GM12878 (cell line): ENCODE data around the gene MAST1. TPM values are rescaled to one million over a fixed set of nuclear protein-coding genes. Genes with fewer than 3 reads are reported as not detected.

Source experiments
- ATAC-seq: fragments of 200-7000 bp; cut with Tn5 transposase; 3 replicates; pipeline ENCODE4 v1.9.1; 2020; ENCODE audit warnings: mild to moderate bottlenecking, moderate library complexity
- BruUV-seq: library from RNA; stranded (reverse); fragments of 400-500 nt; replicated peaks from 2 replicates; lab custom pipeline; 2021; lab: Mats Ljungman, UMichigan
- CTCF ChIA-PET: fragments of 300-600 bp; sonication (Branson Sonifier 250); formaldehyde crosslinking; extraction: SDS; loops from one replicate; lab custom pipeline; 2021; ENCODE audit warnings: inconsistent platforms; lab: Yijun Ruan, JAX
- POLR2A ChIA-PET: fragments of 350-600 bp; formaldehyde crosslinking; extraction: SDS; loops from one replicate; lab custom pipeline; 2021; ENCODE audit warnings: inconsistent platforms; lab: Charles Lee
- RAD21 ChIA-PET: fragments of 300-600 bp; sonication (Branson Sonifier 250); formaldehyde crosslinking; loops from one replicate; lab custom pipeline; 2023; ENCODE audit warnings: antibody characterized with exemption; ENCODE audit not compliant: unreplicated experiment; lab: Charles Lee
- SMC1A ChIA-PET: fragments of 300-600 bp; sonication (Branson Sonifier 250); formaldehyde crosslinking; loops from one replicate; lab custom pipeline; 2023; ENCODE audit not compliant: unreplicated experiment, uncharacterized antibody; lab: Charles Lee
- DNase-seq: peaks from one replicate; pipeline ENCODE4 v3.0.0-alpha.2; 2011; ENCODE audit warnings: low read depth, low spot score
- FAIRE-seq: peaks from 3 replicates; lab custom pipeline; 2011; peaks lifted over from hg19 to GRCh38; lab: Jason Lieb, UNC
- H2AFZ ChIP-seq: 2 replicates; pipeline ENCODE4 v1.6.0; 2011; ENCODE audit warnings: low read depth, low read length, control low read depth; ENCODE audit not compliant: control insufficient read depth
- H3K27ac ChIP-seq: 2 replicates; pipeline ENCODE4 v1.5.1; 2011; ENCODE audit warnings: control low read depth; ENCODE audit not compliant: control insufficient read depth, insufficient read depth
- H3K27me3 ChIP-seq, 2 experiments: replicated peaks in 1 of 2; 2 replicates each; pipeline versions ENCODE4 v1.6.0 to v1.6.1; 2011; ENCODE audit warnings: low read length in 1 of 2; ENCODE audit not compliant: control insufficient read depth in 2 of 2, insufficient read depth in 2 of 2
- H3K36me3 ChIP-seq, 2 experiments: 2 replicates each; pipeline ENCODE4 v1.5.1; 2011; ENCODE audit warnings: low read length in 1 of 2; ENCODE audit not compliant: control insufficient read depth in 2 of 2, insufficient read depth in 2 of 2
- H3K4me1 ChIP-seq: 2 replicates; pipeline ENCODE4 v1.6.1; 2011; ENCODE audit warnings: mild to moderate bottlenecking, low read length, moderate library complexity, mixed read lengths; ENCODE audit not compliant: control insufficient read depth, insufficient read depth
- H3K4me2 ChIP-seq: 2 replicates; pipeline ENCODE4 v1.6.0; 2011; ENCODE audit warnings: control low read depth; ENCODE audit not compliant: control insufficient read depth, insufficient read depth
- H3K4me3 ChIP-seq: fragments of 200-600 bp; sonication (generic); 2 replicates; pipeline ENCODE4 v1.5.1; 2016
- H3K79me2 ChIP-seq: 2 replicates; pipeline ENCODE4 v1.6.0; 2011; ENCODE audit warnings: low read length; ENCODE audit not compliant: control insufficient read depth, insufficient read depth
- H3K9ac ChIP-seq: 2 replicates; pipeline ENCODE4 v1.8.0; 2011; ENCODE audit warnings: low read length, control low read depth, mixed read lengths; ENCODE audit not compliant: control insufficient read depth, insufficient read depth
- H3K9me3 ChIP-seq: replicated peaks from 3 replicates; pipeline ENCODE4 v1.5.1; 2011; ENCODE audit warnings: mild to moderate bottlenecking, low read length; ENCODE audit not compliant: control insufficient read depth, insufficient read depth
- H4K20me1 ChIP-seq: 2 replicates; pipeline ENCODE4 v1.6.0; 2011; ENCODE audit not compliant: control insufficient read depth, insufficient read depth
- EZH2 ChIP-seq: IDR thresholded peaks from 2 replicates; pipeline ENCODE4 v1.6.1; 2012; ENCODE audit warnings: low read depth, mild to moderate bottlenecking, control low read depth, inconsistent platforms, low read length, borderline replicate concordance; ENCODE audit not compliant: control insufficient read depth
- HDGF ChIP-seq: fragments of 450-650 bp; IDR thresholded peaks from 2 replicates; pipeline ENCODE4 v1.6.1; 2016; ENCODE audit warnings: antibody characterized with exemption
- IKZF2 ChIP-seq, 2 experiments: fragments of 450-650 bp; IDR thresholded peaks; 2 replicates each; pipeline ENCODE4 v1.6.1; 2017; ENCODE audit warnings: mild to moderate bottlenecking in 2 of 2, moderate library complexity in 2 of 2
- NKRF ChIP-seq: fragments of 450-650 bp; conservative IDR thresholded peaks from 2 replicates; pipeline ENCODE4 v1.6.1; 2017; ENCODE audit warnings: mild to moderate bottlenecking, moderate library complexity
- RB1 ChIP-seq: fragments of 450-650 bp; formaldehyde crosslinking; IDR thresholded peaks from 2 replicates; pipeline ENCODE4 v1.6.1; 2017; ENCODE audit warnings: mild to moderate bottlenecking, borderline replicate concordance
- RELA ChIP-seq: fragments of 450-650 bp; IDR thresholded peaks from 2 replicates; pipeline ENCODE4 v1.8.0; 2014; ENCODE audit warnings: borderline replicate concordance; ENCODE audit not compliant: partially characterized antibody
- RFX5 ChIP-seq: IDR thresholded peaks from 2 replicates; pipeline ENCODE4 v1.6.1; 2011; ENCODE audit warnings: low read depth, low read length, improper control_type of control experiment
- TAF1 ChIP-seq: IDR thresholded peaks from 2 replicates; pipeline ENCODE4 v1.6.1; 2011; ENCODE audit warnings: mild to moderate bottlenecking, low read depth, low read length, borderline replicate concordance
- USF2 ChIP-seq: IDR thresholded peaks from 2 replicates; pipeline ENCODE4 v1.6.1; 2011; ENCODE audit warnings: low read depth, low read length, improper control_type of control experiment, borderline replicate concordance
- YBX1 ChIP-seq: fragments of 450-650 bp; IDR thresholded peaks from 2 replicates; pipeline ENCODE4 v1.6.1; 2016; ENCODE audit warnings: antibody characterized with exemption
- ZNF274 ChIP-seq: IDR thresholded peaks from one replicate; pipeline ENCODE4 v1.8.0; 2011; ENCODE audit not compliant: insufficient read length, insufficient read depth
- ZNF622 ChIP-seq: fragments of 450-650 bp; IDR thresholded peaks from 2 replicates; pipeline ENCODE4 v1.6.1; 2017; ENCODE audit warnings: mild to moderate bottlenecking, inconsistent platforms
- WGBS: methylation state at CpG from one replicate; pipeline ENCODE4 v1.1.6; 2016; ENCODE audit warnings: low lambda C conversion rate; ENCODE audit not compliant: insufficient replicate concordance, insufficient coverage; ENCODE audit errors: missing lambda C conversion rate; 5-methylcytosine and 5-hydroxymethylcytosine counted together
- in situ Hi-C: fragments of 300-500 bp; cut with MboI; formaldehyde crosslinking; loops from 9 replicates; pipeline ENCODE4 v1.14.3; 2018; ENCODE audit warnings: mixed read lengths
- intact Hi-C: fragments of 100-400 bp; cut with micrococcal nuclease; formaldehyde crosslinking; loops from one replicate; pipeline ENCODE4 v1.14.2; 2022; ENCODE audit not compliant: unreplicated experiment
- polyA plus RNA-seq, 11 experiments: library from polyadenylated mRNA; depleted of rRNA in 4 of 11; unstranded in 6 of 11; stranded (reverse) in 5 of 11; fragments of >200 nt; fragmentation: Nextera tagmentation in 4 of 11; fragmentation: Illumina TruSeq in 1 of 11; extraction: Ambion mirVana in 4 of 11; extraction: Trizol in 1 of 11; gene quantifications; 1 replicate in 1 of 11; 2 replicates in 10 of 11; pipeline versions ENCODE4 v1.2.1 to v1.2.3, GENCODE V29; 2011 to 2016; ENCODE audit warnings: inconsistent platforms in 2 of 11, missing spikeins in 2 of 11, low read depth in 1 of 11
- total RNA-seq, 4 experiments: library from RNA; depleted of rRNA in 3 of 4; stranded (reverse); fragments of >200 nt in 3 of 4; fragmentation: Illumina TruSeq in 1 of 4; extraction: Trizol in 1 of 4; gene quantifications; 2 replicates each; pipeline versions ENCODE4 v1.2.1 to v1.2.3, GENCODE V29; 2013 to 2021
- TF ChIP-seq, protein P1 (sequence below): IDR thresholded peaks from 2 replicates; pipeline ENCODE4 v1.6.1; 2012; ENCODE audit warnings: low read depth, low read length, improper control_type of control experiment
- TF ChIP-seq, protein P2 (sequence below): fragments of 450-650 bp; IDR thresholded peaks from 2 replicates; pipeline ENCODE4 v1.6.1; 2018; ENCODE audit warnings: mild to moderate bottlenecking, low read depth, moderate library complexity; ENCODE audit not compliant: partially characterized antibody

The MAST1 gene
- total and polyA plus RNA-seq, 10 of the 15 experiments (the other 5 are each of a cell fraction or from before 2014, with no cell fraction given), result 0.08 to 0.79 (median 0.44) TPM; not detected in 1

DNA sequence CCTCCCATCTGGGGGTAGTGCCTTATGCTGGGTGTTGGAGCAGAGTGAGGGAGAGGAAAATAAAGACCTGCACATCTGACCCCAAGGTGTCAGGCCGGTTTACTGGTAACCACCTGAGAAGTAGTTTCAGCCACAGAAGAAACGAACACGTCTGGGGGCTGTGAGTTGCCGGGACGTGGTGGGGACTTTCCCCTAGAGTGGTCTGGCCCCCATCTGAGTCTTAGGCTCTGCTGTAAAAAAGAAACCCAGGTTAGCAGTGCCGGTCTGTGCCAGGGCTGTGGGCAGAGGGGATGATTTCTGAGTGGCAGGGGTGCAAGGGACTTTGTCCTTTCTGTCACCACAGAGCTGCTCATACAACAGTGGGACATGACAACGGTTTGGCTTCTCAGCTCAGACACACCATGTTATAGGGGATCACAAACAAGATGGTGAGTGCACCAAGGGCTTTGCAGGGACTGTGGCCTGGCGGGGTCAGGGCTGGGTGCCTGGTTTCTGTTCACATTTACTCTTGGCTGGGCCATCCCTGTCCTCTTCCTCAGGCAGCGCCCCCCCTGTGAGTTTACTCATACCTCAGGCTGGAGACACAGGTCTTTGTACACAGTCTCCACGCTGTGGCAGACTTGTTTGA is 61.7 kb downstream of the MAST1 start (continued):
- TF ChIP-seq, protein P1, sequence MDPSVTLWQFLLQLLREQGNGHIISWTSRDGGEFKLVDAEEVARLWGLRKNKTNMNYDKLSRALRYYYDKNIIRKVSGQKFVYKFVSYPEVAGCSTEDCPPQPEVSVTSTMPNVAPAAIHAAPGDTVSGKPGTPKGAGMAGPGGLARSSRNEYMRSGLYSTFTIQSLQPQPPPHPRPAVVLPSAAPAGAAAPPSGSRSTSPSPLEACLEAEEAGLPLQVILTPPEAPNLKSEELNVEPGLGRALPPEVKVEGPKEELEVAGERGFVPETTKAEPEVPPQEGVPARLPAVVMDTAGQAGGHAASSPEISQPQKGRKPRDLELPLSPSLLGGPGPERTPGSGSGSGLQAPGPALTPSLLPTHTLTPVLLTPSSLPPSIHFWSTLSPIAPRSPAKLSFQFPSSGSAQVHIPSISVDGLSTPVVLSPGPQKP, result no peak
- peak; percentile 61 to 82 for TF ChIP-seq IKZF2 (IDR thresholded peaks at IDR 0.05)

DNA sequence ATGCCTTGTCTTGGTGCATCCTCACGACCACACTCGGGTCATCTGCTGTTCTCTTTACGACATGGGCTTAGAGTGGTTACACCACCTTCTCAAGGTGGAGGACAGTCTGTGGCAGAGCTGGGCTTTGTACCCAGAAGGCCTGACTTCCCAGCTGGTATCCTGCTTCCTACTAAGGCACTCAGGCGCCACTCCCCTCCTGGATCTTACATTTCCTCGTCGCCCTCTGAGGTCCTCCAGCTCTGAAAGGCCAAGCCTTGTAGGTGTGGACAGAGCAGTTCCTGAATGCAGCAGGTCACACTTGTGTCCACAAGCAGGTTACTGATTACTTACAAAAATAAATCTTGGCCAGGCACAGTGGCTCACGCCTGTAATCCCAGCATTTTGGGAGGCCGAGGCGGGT is 68.9 kb downstream of the MAST1 start:
- H4K20me1 ChIP-seq, result no peaks in the 10 kb centered on the region
- SMC1A ChIA-PET, result interaction anchor here (1.0 kb wide), 2 partner anchors 9 to 17 kb away, joined by 3 read pairs; no protein-coding TSS in a partner anchor
- no TSS peak for BruUV-seq
- WGBS, result 67% methylated on average over 9 of the region's 9 CpGs
- H3K4me2 ChIP-seq, result no peak overlapping the region
- CTCF ChIA-PET, result interaction anchor here (1.6 to 2.6 kb wide), 3 partner anchors 25 to 59 kb away, joined by 4 to 10 read pairs (median 9); partner anchors contain the start of gene DNASE2
- no peak for ATAC-seq
- no peak overlapping the region for H3K9ac ChIP-seq
- H3K27ac ChIP-seq, result no peak overlapping the region
- no peaks in the 10 kb centered on the region for H3K9me3 ChIP-seq
- FAIRE-seq, result no peak
- no peaks in the 10 kb centered on the region for H3K27me3 ChIP-seq
- in situ Hi-C loops (no loop called here), intact Hi-C loops (no loop called here)
- no peak for DNase-seq
- H3K36me3 ChIP-seq, result no peaks in the 10 kb centered on the region
- no peak overlapping the region for H3K4me3 ChIP-seq
- POLR2A ChIA-PET, result interaction anchor here (0.5 to 0.6 kb wide), 2 partner anchors 16 to 91 kb away, joined by 3 to 4 read pairs; no protein-coding TSS in a partner anchor
- H3K4me1 ChIP-seq, result no peaks in the 10 kb centered on the region
- no peak overlapping the region for H2AFZ ChIP-seq
- RAD21 ChIA-PET, result interaction anchor here (1.2 kb wide), 1 partner anchor 12 kb away, joined by 3 read pairs; the partner anchor contains the start of gene SYCE2
- no peaks in the 10 kb centered on the region for H3K79me2 ChIP-seq
- TF ChIP-seq USF2, result no peak
- TF ChIP-seq RELA, result no peak
- no peak for TF ChIP-seq NKRF
- TF ChIP-seq, protein P2, sequence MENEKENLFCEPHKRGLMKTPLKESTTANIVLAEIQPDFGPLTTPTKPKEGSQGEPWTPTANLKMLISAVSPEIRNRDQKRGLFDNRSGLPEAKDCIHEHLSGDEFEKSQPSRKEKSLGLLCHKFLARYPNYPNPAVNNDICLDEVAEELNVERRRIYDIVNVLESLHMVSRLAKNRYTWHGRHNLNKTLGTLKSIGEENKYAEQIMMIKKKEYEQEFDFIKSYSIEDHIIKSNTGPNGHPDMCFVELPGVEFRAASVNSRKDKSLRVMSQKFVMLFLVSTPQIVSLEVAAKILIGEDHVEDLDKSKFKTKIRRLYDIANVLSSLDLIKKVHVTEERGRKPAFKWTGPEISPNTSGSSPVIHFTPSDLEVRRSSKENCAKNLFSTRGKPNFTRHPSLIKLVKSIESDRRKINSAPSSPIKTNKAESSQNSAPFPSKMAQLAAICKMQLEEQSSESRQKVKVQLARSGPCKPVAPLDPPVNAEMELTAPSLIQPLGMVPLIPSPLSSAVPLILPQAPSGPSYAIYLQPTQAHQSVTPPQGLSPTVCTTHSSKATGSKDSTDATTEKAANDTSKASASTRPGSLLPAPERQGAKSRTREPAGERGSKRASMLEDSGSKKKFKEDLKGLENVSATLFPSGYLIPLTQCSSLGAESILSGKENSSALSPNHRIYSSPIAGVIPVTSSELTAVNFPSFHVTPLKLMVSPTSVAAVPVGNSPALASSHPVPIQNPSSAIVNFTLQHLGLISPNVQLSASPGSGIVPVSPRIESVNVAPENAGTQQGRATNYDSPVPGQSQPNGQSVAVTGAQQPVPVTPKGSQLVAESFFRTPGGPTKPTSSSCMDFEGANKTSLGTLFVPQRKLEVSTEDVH, result no peak
- TF ChIP-seq YBX1, result no peak
- TF ChIP-seq EZH2, result no peak
- TF ChIP-seq HDGF, result no peak
- TF ChIP-seq RFX5, result no peak
- TF ChIP-seq RB1, result no peak
- TF ChIP-seq TAF1, result no peak
- no peak for TF ChIP-seq ZNF274
- TF ChIP-seq ZNF622, result no peak
